Esophagus squamous epithelium (tissue), 4 donors: ENCODE measurements around the gene PCGF6.

Experiments used
- POLR2A ChIP-seq, 4 donors: fragments of 450-650 bp; IDR thresholded peaks; one replicate each; pipeline ENCODE4 v1.6.1; 2017; ENCODE audit warnings: antibody characterized with exemption in 4 of 4, mild to moderate bottlenecking in 4 of 4, moderate library complexity in 3 of 4
- TF ChIP-seq, protein P1 (sequence below), 6 experiments: fragments of 450-650 bp in 4 of 6; fragments of 200-600 bp in 2 of 6; sonication (generic) in 2 of 6; IDR thresholded peaks; one replicate each; pipeline ENCODE4 v1.5.1; 2016 to 2019; ENCODE audit warnings: antibody characterized with exemption in 6 of 6, mild to moderate bottlenecking in 4 of 6, moderate library complexity in 4 of 6

DNA sequence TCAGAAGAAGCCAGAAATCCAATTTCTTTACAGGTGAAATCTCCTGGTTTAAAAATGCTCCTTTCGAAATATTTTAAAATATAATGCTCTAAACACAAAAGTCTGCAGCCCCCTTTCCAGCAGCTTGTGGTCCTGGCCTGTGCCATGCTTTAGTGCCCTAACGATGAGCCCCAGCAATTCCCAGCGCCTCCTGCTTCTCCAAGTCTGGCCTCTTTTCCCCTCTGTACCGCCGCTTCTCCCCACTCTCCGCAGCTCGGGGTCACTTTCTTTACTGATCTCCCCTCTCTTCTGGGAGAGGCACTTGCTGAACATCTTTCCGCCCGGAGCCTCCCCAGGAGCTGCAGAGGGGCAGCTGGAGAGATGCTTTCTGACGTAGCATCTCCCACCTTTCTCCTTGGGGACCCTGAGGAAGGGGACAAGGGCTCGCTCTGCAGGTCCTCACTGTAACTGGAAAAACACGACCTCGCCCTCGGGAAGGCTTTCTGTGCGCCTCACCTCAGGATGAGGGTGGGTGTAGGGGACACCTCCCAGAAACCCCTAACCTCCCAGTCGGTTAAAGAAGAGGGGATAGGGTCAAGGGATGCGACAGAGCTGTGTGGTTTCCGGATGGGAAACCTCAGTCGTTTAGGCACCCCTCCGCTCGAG is 74.6 kb downstream of the PCGF6 start:
- TF ChIP-seq, protein P1, sequence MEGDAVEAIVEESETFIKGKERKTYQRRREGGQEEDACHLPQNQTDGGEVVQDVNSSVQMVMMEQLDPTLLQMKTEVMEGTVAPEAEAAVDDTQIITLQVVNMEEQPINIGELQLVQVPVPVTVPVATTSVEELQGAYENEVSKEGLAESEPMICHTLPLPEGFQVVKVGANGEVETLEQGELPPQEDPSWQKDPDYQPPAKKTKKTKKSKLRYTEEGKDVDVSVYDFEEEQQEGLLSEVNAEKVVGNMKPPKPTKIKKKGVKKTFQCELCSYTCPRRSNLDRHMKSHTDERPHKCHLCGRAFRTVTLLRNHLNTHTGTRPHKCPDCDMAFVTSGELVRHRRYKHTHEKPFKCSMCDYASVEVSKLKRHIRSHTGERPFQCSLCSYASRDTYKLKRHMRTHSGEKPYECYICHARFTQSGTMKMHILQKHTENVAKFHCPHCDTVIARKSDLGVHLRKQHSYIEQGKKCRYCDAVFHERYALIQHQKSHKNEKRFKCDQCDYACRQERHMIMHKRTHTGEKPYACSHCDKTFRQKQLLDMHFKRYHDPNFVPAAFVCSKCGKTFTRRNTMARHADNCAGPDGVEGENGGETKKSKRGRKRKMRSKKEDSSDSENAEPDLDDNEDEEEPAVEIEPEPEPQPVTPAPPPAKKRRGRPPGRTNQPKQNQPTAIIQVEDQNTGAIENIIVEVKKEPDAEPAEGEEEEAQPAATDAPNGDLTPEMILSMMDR (IDR thresholded peaks at IDR 0.05) = no peak
- TF ChIP-seq POLR2A (IDR thresholded peaks at IDR 0.05) = no peak
